Thoracic aorta (tissue), 2 donors: Measurements from ENCODE around the gene FOXS1. TPM values are rescaled to one million over a fixed set of nuclear protein-coding genes. Genes with fewer than 3 reads are reported as not detected.

ENCODE experiments used
- ATAC-seq: fragments of 150-250 bp; one replicate; pipeline ENCODE4 v1.8.0; 2017; ENCODE audit warnings: low read depth; ENCODE audit not compliant: insufficient number of reproducible peaks, low FRiP score
- DNase-seq: peaks from one replicate; pipeline ENCODE4 v3.0.0-alpha.2; 2020; ENCODE audit warnings: low spot score
- H3K27ac ChIP-seq, 2 donors: fragments of 200-600 bp; sonication (generic); 1 replicate in 1 of 2; 2 replicates in 1 of 2; pipeline ENCODE4 v1.5.1; 2016; ENCODE audit warnings: mild to moderate bottlenecking in 2 of 2, moderate library complexity in 2 of 2
- H3K27me3 ChIP-seq: fragments of 200-600 bp; sonication (generic); replicated peaks from 2 replicates; pipeline ENCODE4 v1.6.0; 2016; ENCODE audit warnings: mild to moderate bottlenecking; ENCODE audit not compliant: insufficient read depth
- H3K36me3 ChIP-seq: fragments of 200-600 bp; sonication (generic); one replicate; pipeline ENCODE4 v1.5.1; 2016
- H3K4me1 ChIP-seq, 2 donors: fragments of 200-600 bp; sonication (generic); 1 replicate in 1 of 2; 2 replicates in 1 of 2; pipeline versions ENCODE4 v1.5.1 to v1.6.0; 2016; ENCODE audit warnings: low read depth in 2 of 2, mild to moderate bottlenecking in 1 of 2; ENCODE audit not compliant: control insufficient read depth in 1 of 2
- H3K4me3 ChIP-seq: fragments of 200-600 bp; sonication (generic); 2 replicates; pipeline ENCODE4 v1.5.1; 2016; ENCODE audit warnings: mild to moderate bottlenecking
- H3K9me3 ChIP-seq: fragments of 200-600 bp; sonication (generic); 2 replicates; pipeline ENCODE4 v1.5.1; 2016
- total RNA-seq, 2 donors: library from RNA; depleted of rRNA; stranded (reverse); fragments of >200 nt; gene quantifications; one replicate each; pipeline versions ENCODE4 v1.1.0 to v1.2.3, GENCODE V29; 2016
- TF ChIP-seq, protein P1 (sequence below): fragments of 200-600 bp; sonication (generic); IDR thresholded peaks from one replicate; pipeline ENCODE4 v1.5.1; 2019; ENCODE audit warnings: antibody characterized with exemption

Gene FOXS1
- total RNA-seq, 2 donors from 2014 or later: 13.9 to 44.5 TPM

DNA sequence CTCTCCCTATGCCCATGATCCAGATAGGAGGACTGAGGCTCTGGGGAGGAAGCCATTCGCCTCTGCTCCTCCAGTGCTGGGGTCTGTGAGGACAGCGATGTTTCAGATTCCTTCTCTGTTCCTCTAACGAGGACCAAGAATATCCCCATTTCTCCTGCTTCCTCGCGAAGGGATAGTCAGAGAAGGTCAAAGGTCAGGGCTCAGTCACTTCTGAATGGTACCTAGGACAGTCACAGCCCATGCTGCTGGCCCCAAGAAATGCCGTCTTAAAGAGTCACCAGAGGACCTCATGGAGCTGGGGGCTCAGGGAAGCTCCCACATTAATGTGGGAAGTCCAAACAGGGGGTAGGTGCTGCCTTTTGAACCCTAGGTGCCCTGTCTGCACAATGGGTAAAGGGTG, 2.1 kb downstream of the FOXS1 start:
- ATAC-seq (no peak), DNase-seq (no peak)
- H3K27ac ChIP-seq: peak overlapping the region; percentile 92 to 99
- no peaks in the 10 kb centered on the region for H3K36me3 ChIP-seq
- peak overlapping the region; percentile 77 for H3K4me3 ChIP-seq
- no peaks in the 10 kb centered on the region for H3K27me3 ChIP-seq
- peaks cover 23 to 75% of the 10 kb centered on the region in 2 donors for H3K4me1 ChIP-seq
- TF ChIP-seq, protein P1, sequence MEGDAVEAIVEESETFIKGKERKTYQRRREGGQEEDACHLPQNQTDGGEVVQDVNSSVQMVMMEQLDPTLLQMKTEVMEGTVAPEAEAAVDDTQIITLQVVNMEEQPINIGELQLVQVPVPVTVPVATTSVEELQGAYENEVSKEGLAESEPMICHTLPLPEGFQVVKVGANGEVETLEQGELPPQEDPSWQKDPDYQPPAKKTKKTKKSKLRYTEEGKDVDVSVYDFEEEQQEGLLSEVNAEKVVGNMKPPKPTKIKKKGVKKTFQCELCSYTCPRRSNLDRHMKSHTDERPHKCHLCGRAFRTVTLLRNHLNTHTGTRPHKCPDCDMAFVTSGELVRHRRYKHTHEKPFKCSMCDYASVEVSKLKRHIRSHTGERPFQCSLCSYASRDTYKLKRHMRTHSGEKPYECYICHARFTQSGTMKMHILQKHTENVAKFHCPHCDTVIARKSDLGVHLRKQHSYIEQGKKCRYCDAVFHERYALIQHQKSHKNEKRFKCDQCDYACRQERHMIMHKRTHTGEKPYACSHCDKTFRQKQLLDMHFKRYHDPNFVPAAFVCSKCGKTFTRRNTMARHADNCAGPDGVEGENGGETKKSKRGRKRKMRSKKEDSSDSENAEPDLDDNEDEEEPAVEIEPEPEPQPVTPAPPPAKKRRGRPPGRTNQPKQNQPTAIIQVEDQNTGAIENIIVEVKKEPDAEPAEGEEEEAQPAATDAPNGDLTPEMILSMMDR: no peak
- H3K9me3 ChIP-seq: no peaks in the 10 kb centered on the region

DNA sequence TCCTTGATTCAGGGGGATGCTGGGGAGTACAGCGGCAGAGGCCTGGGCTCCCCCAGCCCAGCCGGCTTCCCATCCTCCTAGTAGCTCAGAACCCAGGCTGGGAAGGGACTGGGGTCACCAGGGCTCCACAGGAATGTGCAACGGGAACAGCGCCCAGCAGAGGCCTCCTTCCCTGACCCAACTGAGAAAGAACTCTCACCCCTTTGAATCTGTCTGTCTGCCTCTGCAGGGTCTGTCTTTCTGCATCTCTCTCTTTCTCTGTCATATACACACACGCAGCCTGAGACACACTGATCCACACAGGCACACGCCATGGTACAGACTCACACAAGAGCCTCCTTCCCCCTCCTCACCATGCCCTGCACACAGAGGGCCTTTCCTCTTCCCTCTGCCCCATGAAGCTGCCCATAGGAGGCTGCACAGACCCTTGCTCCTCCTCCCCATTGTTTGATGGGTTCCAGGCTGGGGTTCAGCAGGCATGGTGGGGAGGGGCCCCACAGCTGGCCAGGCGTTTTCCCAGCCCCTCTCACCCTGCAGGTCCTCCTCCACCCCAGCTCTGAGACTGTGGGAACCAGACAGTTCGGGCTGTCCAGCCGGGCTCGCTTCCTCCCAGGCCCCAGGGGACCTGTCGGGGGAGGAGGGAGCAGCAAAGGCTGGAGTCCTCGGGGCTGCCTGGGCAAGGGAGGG, 2.8 kb downstream of the FOXS1 start:
- Histone ChIP-seq H3K27me3 (no peaks in the 10 kb centered on the region), H3K27ac (peak overlapping the region; percentile 92 to 99), H3K4me1 (peaks cover 30 to 81% of the 10 kb centered on the region in 2 donors), H3K9me3 (no peaks in the 10 kb centered on the region), H3K4me3 (peak overlapping the region; percentile 77), H3K36me3 (no peaks in the 10 kb centered on the region)
- ATAC-seq (no peak), DNase-seq (no peak)
- TF ChIP-seq, protein P1: no peak

DNA sequence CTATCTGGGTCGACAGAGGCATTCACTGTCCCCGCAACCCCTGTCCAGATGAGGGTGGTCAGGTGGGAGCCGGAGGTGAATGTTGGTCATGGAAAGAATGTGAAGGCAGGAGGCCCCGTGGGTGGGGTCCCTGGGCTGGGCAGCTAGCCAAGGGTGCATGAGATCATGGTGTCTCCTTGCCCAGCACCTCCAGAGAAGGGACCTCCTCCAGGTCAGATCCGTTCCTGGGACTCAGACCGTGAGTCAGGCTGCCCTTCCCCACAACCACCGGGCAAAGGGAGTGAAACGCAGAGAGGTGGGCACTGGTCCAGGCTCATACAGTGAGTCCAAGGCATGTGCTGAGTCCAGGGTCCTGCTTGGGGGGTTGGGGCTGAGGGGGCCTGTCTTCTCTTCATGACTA, 3.5 kb downstream of the FOXS1 start:
- peak; percentile 68 for DNase-seq
- TF ChIP-seq, protein P1: no peak
- Histone ChIP-seq H3K4me1 (peaks cover 35 to 88% of the 10 kb centered on the region in 2 donors), H3K36me3 (no peaks in the 10 kb centered on the region), H3K4me3 (peak overlapping the region; percentile 77), H3K9me3 (no peaks in the 10 kb centered on the region), H3K27me3 (no peaks in the 10 kb centered on the region), H3K27ac (peak overlapping the region; percentile 92 to 99)
- no peak for ATAC-seq

DNA sequence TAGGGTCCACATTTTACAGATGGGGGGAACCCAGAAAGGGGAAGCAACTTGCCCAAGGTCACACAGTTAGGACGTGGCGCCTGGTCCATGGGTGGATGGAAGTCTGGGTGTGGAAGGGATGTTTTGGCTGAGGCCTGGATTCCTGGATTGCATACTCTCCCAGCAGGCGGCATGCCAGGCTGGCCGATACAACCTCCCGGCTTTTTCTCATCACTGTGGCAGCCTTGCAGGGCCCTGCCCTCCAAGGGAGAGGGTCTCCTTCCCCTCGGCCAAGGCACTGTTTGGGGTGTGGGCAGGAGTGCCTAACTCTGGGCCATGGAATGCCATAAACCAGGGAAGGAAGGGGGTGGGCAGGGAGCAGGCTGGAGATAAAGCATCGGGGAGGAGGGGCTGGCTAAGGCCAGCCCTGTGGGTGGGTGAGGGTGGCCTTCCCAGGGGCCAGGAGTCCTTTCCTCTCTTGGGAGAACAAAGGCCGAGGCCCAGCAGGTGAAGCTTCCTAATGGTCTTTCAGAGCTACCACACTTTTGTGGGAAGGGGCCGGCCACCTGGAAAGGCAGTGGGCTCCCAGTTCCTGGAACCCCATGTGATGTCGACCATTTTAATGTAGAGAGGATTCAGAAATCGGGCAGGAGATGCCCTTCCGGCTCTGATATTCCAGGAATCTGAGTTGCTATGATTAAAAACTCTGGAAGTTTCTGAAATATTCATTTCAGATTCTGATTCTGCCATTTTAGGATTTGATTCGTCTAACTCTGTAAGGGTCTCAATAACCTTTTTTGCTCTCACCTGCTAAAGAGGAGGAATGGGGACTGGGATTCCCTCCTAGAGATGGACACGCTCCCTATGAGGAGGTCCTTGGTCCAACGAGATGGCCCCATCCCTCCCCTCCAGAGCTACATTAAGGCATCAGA, 4.2 kb downstream of the FOXS1 start:
- DNase-seq (no peak), ATAC-seq (no peak)
- Histone ChIP-seq H3K4me1 (peaks cover 43 to 92% of the 10 kb centered on the region in 2 donors), H3K9me3 (no peaks in the 10 kb centered on the region), H3K4me3 (peak overlapping the region; percentile 2), H3K27me3 (no peaks in the 10 kb centered on the region), H3K27ac (peak overlapping the region; percentile 92 to 99), H3K36me3 (no peaks in the 10 kb centered on the region)
- TF ChIP-seq, protein P1: no peak
